ENCODE measurements around the gene AZGP1. TPM values are rescaled to one million over a fixed set of nuclear protein-coding genes. Genes with fewer than 3 reads are reported as not detected.
"Not testable (repeated sequence)": the region's sequence is repeated elsewhere in the genome, so short reads cannot be mapped to it uniquely, and the experiment has no call there.

The AZGP1 gene
- total RNA-seq, 1 donor, result not detected

DNA sequence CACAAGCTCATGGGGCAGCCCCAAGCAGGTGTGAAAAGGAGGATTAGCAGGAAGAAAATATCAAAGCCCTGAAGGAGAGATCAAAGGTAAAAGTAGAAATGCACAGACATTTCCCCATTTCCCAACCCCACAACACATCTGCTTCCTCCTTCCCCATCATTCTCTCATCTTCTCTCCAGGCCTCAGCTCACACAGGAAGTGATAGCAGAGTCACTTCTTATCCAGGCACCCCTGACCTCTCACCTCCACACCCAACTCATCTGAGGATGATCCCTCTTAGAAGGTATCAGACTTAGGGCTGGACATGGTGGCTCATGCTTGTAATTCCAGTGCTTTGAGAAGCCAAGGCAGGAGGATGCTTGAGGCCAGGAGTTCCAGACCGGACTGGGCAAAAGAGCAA, 28.2 kb downstream of the AZGP1 start:
- H3K4me3 ChIP-seq (ENCODE audit: low read depth, low read length), result no peak overlapping the region
- no peak for DNase-seq (ENCODE audit: low read depth)
- TF ChIP-seq, protein P1, sequence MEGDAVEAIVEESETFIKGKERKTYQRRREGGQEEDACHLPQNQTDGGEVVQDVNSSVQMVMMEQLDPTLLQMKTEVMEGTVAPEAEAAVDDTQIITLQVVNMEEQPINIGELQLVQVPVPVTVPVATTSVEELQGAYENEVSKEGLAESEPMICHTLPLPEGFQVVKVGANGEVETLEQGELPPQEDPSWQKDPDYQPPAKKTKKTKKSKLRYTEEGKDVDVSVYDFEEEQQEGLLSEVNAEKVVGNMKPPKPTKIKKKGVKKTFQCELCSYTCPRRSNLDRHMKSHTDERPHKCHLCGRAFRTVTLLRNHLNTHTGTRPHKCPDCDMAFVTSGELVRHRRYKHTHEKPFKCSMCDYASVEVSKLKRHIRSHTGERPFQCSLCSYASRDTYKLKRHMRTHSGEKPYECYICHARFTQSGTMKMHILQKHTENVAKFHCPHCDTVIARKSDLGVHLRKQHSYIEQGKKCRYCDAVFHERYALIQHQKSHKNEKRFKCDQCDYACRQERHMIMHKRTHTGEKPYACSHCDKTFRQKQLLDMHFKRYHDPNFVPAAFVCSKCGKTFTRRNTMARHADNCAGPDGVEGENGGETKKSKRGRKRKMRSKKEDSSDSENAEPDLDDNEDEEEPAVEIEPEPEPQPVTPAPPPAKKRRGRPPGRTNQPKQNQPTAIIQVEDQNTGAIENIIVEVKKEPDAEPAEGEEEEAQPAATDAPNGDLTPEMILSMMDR (IDR thresholded peaks at IDR 0.05; ENCODE audit: insufficient read depth, low read length), result no peak

DNA sequence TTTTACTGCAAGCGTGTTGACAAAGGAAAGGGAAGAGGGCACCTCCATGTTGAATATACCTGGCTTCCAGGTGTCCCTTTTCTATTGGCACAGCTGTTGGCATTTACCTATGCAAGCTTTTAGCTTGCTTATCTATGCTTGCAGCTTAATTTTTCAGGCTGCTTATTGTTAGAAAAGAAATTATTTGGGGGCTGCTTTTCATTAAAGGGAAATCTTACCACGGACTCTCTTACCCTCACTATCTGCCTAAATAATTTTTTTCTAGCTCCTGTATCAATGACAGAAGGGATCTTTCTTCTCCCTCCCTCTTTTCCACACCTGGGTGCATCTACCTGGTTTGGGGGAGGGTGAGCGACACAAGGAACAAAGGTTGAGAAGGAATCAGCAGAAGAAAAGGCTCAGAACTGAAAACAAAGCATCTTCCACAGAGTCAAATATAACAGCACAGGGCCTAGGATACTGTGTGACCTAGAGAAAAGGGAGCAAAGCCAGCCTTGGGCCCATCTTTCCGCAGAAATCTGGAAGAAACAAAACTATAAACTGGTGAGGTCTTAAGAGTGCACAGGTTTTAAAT, 31.2 kb downstream of the AZGP1 start:
- no peak for DNase-seq (ENCODE audit: low read depth)
- no peak overlapping the region for H3K4me3 ChIP-seq (ENCODE audit: low read depth, low read length)
- TF ChIP-seq, protein P1 (IDR thresholded peaks at IDR 0.05; ENCODE audit: insufficient read depth, low read length), result no peak

DNA sequence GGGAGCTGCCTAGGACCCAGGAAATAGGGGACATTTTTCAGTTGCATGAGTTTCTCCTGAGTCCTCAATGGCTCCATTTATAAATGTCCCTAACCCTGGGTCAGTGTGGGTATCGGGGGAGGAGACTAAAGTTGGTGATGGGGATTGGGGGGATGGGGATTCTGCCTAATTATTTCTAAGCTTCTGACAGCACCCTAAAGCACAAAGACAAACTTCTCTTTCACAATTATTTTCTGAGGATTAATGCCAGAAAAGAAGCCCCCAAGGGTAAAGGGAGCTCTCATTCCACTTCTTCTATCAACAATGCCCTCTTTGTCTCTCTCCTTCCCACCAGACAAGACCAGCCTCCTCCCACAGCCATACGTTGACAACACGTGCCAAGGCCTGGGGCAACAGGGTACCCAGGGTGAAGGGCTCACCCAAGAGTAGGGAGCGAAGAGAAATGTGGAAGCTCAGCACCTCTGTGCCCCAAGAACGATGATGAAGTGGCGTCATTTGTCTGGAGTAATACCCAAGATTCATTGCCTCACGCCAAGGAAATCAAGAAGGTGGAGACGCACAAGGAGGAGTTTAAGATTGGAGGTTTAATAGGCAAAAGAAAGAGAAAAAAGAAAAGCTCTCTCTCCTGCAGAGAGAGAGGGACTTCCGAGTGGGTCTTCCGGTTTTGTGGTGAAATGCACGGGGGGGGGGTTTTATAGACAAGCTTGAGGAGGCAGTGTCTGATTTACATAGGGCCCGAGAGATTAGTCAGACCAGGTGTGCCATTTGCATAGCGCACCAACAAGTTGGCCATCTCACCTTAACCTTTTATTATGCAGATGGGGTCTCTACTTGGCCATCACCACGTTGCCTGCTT, 32.0 kb downstream of the AZGP1 start:
- TF ChIP-seq, protein P1 (IDR thresholded peaks at IDR 0.05; ENCODE audit: insufficient read depth, low read length), result no peak
- no peak for DNase-seq (ENCODE audit: low read depth)
- H3K4me3 ChIP-seq (ENCODE audit: low read depth, low read length), result no peak overlapping the region

DNA sequence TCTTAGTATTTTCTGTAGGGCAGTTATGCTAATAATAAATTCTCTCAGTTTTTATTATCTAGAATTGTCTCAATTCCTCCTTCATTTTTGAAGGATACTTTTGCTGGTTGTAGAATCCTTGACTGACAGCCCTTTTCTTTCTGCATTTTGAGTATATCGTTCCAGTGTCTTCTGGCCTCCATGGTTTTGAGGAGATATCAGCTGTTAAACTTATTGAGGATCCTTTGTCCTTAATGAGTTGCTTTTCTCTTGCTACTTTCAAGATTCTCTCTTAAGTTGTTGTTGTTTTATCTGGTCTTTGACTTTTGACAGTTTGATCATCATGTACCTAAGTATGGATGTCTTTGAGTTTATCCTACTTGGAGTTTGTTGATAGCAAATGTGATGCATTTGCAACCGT, 37.5 kb downstream of the AZGP1 start:
- no peak overlapping the region for H3K4me3 ChIP-seq (ENCODE audit: low read depth, low read length)
- DNase-seq (ENCODE audit: low read depth), result no peak
- TF ChIP-seq, protein P1 (IDR thresholded peaks at IDR 0.05; ENCODE audit: insufficient read depth, low read length), result no peak

DNA sequence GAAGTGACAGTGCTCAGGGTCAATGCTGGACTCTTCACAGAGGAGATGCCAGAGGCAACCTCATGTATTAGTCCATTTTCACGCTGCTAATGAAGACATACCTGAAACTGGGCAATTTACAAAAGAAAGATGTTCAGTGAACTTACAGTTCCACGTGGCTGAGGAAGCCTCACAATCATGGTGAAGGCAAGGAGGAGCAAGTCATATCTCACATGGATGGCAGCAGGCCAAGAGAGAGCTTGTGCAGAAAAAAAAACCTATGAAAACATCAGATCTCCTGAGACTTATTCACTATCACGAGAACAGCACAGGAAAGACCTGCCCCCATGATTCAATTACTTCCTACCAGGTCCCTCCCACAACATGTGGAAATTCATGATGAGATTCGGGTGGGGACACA, 40.8 kb downstream of the AZGP1 start:
- DNase-seq (ENCODE audit: low read depth); H3K4me3 ChIP-seq (ENCODE audit: low read depth, low read length): not testable (repeated sequence)

DNA sequence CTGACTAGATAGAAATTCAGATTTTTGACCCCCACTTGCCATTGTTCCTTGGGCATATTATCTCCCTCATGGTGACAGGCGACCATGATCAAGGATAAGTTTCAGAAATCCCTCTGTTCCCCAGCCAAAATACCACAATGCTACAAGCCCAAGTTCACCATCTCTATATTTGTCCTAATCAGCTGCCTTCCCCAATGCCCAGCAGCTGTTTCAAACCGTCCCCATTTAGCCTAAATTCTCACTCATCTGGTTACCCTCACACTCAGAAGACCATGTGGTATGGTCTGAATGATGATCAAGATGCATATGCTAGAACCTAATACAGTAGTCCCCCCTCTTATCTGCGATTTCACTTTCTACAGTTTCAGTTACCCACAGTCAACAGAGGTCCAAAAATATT, 45.5 kb downstream of the AZGP1 start:
- TF ChIP-seq, protein P1 (IDR thresholded peaks at IDR 0.05; ENCODE audit: insufficient read depth, low read length), result no peak
- DNase-seq (ENCODE audit: low read depth), result no peak
- no peak overlapping the region for H3K4me3 ChIP-seq (ENCODE audit: low read depth, low read length)

DNA sequence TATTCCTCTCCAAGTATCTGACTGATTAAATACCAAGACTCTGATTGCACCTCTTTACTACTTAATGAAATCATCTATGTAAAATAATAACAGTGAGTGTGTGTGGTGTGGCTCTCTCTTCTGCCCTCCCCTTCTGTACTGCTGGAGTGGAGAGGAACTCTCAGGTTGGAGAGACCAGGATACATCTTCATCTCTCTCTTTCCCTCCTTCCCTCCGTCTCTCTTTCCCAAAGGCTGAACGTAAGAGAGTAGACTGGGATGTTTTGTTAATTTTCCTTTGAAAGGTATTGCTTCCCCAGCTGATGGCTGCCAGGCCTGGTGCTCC, 46.1 kb downstream of the AZGP1 start:
- DNase-seq (ENCODE audit: low read depth), result no peak
- TF ChIP-seq, protein P1 (IDR thresholded peaks at IDR 0.05; ENCODE audit: insufficient read depth, low read length), result no peak
- H3K4me3 ChIP-seq (ENCODE audit: low read depth, low read length), result peak overlapping the region; percentile 28

Data from fibroblast of the aortic adventitia (primary cell).